H9 (cell line): ENCODE results near the gene CDC27. TPM values are rescaled to one million over a fixed set of nuclear protein-coding genes. Genes with fewer than 3 reads are reported as not detected.

Source experiments
- DNase-seq: peaks from one replicate; pipeline ENCODE4 v3.0.0-alpha.2; 2017
- H2AFZ ChIP-seq: one replicate; pipeline ENCODE4 v1.6.1; 2013; ENCODE audit warnings: mild to moderate bottlenecking, low read length, control low read depth, moderate library complexity
- H2AK5ac ChIP-seq: 2 replicates; pipeline ENCODE4 v1.6.1; 2013; ENCODE audit warnings: low read length, control low read depth, mixed read lengths; ENCODE audit not compliant: insufficient read length
- H2BK120ac ChIP-seq: one replicate; pipeline ENCODE4 v1.6.1; 2013; ENCODE audit warnings: low read depth, mild to moderate bottlenecking, low read length, control low read depth, inconsistent platforms; ENCODE audit not compliant: poor library complexity, severe bottlenecking
- H2BK12ac ChIP-seq: 2 replicates; pipeline ENCODE4 v1.6.1; 2013; ENCODE audit warnings: low read length, control low read depth, mixed read lengths, low read depth; ENCODE audit not compliant: insufficient read length
- H2BK15ac ChIP-seq: 2 replicates; pipeline ENCODE4 v1.6.1; 2013; ENCODE audit warnings: low read depth, low read length, control low read depth
- H2BK20ac ChIP-seq: one replicate; pipeline ENCODE4 v1.6.1; 2013; ENCODE audit warnings: low read depth, mild to moderate bottlenecking, low read length, control low read depth, inconsistent platforms; ENCODE audit not compliant: poor library complexity, severe bottlenecking
- H2BK5ac ChIP-seq: 2 replicates; pipeline ENCODE4 v1.6.1; 2013; ENCODE audit warnings: low read length, control low read depth, mixed read lengths; ENCODE audit not compliant: insufficient read length
- H3K14ac ChIP-seq: 2 replicates; pipeline ENCODE4 v1.6.1; 2013; ENCODE audit warnings: low read length, control low read depth; ENCODE audit not compliant: insufficient read depth
- H3K18ac ChIP-seq: 2 replicates; pipeline ENCODE4 v1.6.1; 2013; ENCODE audit warnings: low read depth, mild to moderate bottlenecking, mixed read lengths, low read length, control low read depth; ENCODE audit not compliant: insufficient read length
- H3K23ac ChIP-seq: 2 replicates; pipeline ENCODE4 v1.6.1; 2013; ENCODE audit warnings: low read length, control low read depth, mixed read lengths, low read depth; ENCODE audit not compliant: insufficient read length
- H3K23me2 ChIP-seq: 2 replicates; pipeline ENCODE4 v1.6.1; 2013; ENCODE audit warnings: low read depth, mild to moderate bottlenecking, mixed read lengths, low read length, control low read depth; ENCODE audit not compliant: insufficient read length, poor library complexity, severe bottlenecking
- H3K27ac ChIP-seq: 2 replicates; pipeline ENCODE4 v1.5.1; 2013; ENCODE audit warnings: low read length, control low read depth, mixed read lengths, low read depth; ENCODE audit not compliant: insufficient read length
- H3K27me3 ChIP-seq: 2 replicates; pipeline ENCODE4 v1.6.1; 2013; ENCODE audit warnings: low read length, control low read depth, inconsistent platforms; ENCODE audit not compliant: insufficient read depth
- H3K4ac ChIP-seq: 2 replicates; pipeline ENCODE4 v1.6.1; 2013; ENCODE audit warnings: low read depth, mild to moderate bottlenecking, control low read depth, inconsistent platforms, low read length, moderate library complexity
- H3K4me1 ChIP-seq: 2 replicates; pipeline ENCODE4 v1.6.1; 2013; ENCODE audit warnings: low read length, control low read depth, inconsistent platforms; ENCODE audit not compliant: insufficient read depth
- H3K4me2 ChIP-seq: 2 replicates; pipeline ENCODE4 v1.6.1; 2013; ENCODE audit warnings: low read length, control low read depth, mixed read lengths; ENCODE audit not compliant: insufficient read length, insufficient read depth
- H3K56ac ChIP-seq: 2 replicates; pipeline ENCODE4 v1.6.1; 2013; ENCODE audit warnings: low read depth, mild to moderate bottlenecking, mixed read lengths, low read length, control low read depth; ENCODE audit not compliant: insufficient read length
- H3K79me1 ChIP-seq: 2 replicates; pipeline ENCODE4 v1.6.1; 2013; ENCODE audit warnings: low read depth, mild to moderate bottlenecking, moderate library complexity, low read length, control low read depth, inconsistent platforms; ENCODE audit not compliant: insufficient read depth, poor library complexity, severe bottlenecking
- H3K79me2 ChIP-seq: 2 replicates; pipeline ENCODE4 v1.6.1; 2013; ENCODE audit warnings: low read length, control low read depth, inconsistent platforms; ENCODE audit not compliant: insufficient read depth
- H3K9ac ChIP-seq: 2 replicates; pipeline ENCODE4 v1.6.1; 2013; ENCODE audit warnings: low read length, control low read depth, mixed read lengths; ENCODE audit not compliant: insufficient read length; ENCODE audit errors: extremely low read depth
- H3K9me3 ChIP-seq: one replicate; pipeline ENCODE4 v1.6.1; 2013; ENCODE audit warnings: low read depth, low read length, inconsistent platforms; ENCODE audit not compliant: control insufficient read depth
- H3T11ph ChIP-seq: one replicate; pipeline ENCODE4 v1.6.1; 2013; ENCODE audit warnings: mild to moderate bottlenecking, low read length, control low read depth, inconsistent platforms
- H4K20me1 ChIP-seq: one replicate; pipeline ENCODE4 v1.6.1; 2013; ENCODE audit not compliant: control insufficient read depth, insufficient read length, insufficient read depth
- H4K5ac ChIP-seq: 2 replicates; pipeline ENCODE4 v1.6.1; 2013; ENCODE audit warnings: low read depth, mild to moderate bottlenecking, mixed read lengths, low read length, control low read depth; ENCODE audit not compliant: insufficient read length
- H4K8ac ChIP-seq: replicated peaks from 2 replicates; pipeline ENCODE4 v1.6.1; 2013; ENCODE audit warnings: low read length, control low read depth, mixed read lengths, low read depth; ENCODE audit not compliant: insufficient read length
- H4K91ac ChIP-seq: 2 replicates; pipeline ENCODE4 v1.6.1; 2013; ENCODE audit warnings: low read depth, mild to moderate bottlenecking, moderate library complexity, mixed read lengths, low read length, control low read depth; ENCODE audit not compliant: insufficient read length
- H3K27ac Mint-ChIP-seq, 3 experiments: 2 replicates in 2 of 3; 3 replicates in 1 of 3; pipeline ENCODE4 v1.8.0; 2020 to 2021; ENCODE audit warnings: mixed read lengths in 3 of 3, mild to moderate bottlenecking in 1 of 3, moderate library complexity in 1 of 3
- H3K27me3 Mint-ChIP-seq: 2 replicates; pipeline ENCODE4 v1.8.0; 2021; ENCODE audit warnings: low read depth, mild to moderate bottlenecking, moderate library complexity, mixed read lengths
- H3K36me3 Mint-ChIP-seq, 3 experiments: 2 replicates in 2 of 3; 3 replicates in 1 of 3; pipeline ENCODE4 v1.8.0; 2020 to 2021; ENCODE audit warnings: low read depth in 3 of 3, mixed read lengths in 3 of 3; ENCODE audit not compliant: insufficient read depth in 1 of 3
- H3K4me1 Mint-ChIP-seq, 2 experiments: 2 replicates each; pipeline ENCODE4 v1.8.0; 2020; ENCODE audit warnings: mixed read lengths in 2 of 2
- H3K4me3 Mint-ChIP-seq, 2 experiments: 2 replicates in 1 of 2; 3 replicates in 1 of 2; pipeline ENCODE4 v1.8.0; 2020 to 2021; ENCODE audit warnings: mild to moderate bottlenecking in 2 of 2, mixed read lengths in 2 of 2, moderate library complexity in 1 of 2
- H3K9me3 Mint-ChIP-seq, 2 experiments: 2 replicates in 1 of 2; 3 replicates in 1 of 2; pipeline ENCODE4 v1.8.0; 2020; ENCODE audit warnings: mild to moderate bottlenecking in 2 of 2, mixed read lengths in 2 of 2, moderate library complexity in 1 of 2
- CTCF ChIP-seq: fragments of 200-600 bp; sonication (generic); conservative IDR thresholded peaks from 3 replicates; pipeline ENCODE4 v1.8.0; 2021; ENCODE audit warnings: antibody characterized with exemption, mild to moderate bottlenecking
- WGBS: extraction: QIAGEN DNeasy Blood & Tissue Kit; methylation state at CpG from one replicate; pipeline ENCODE4 v1.1.7; 2013; ENCODE audit warnings: missing lambda C conversion rate, low lambda C conversion rate, mixed read lengths; ENCODE audit not compliant: insufficient read length; ENCODE audit errors: extremely low coverage; 5-methylcytosine and 5-hydroxymethylcytosine counted together
- total RNA-seq: library from RNA; stranded (reverse); gene quantifications from 2 replicates; pipeline ENCODE4 v1.2.1, GENCODE V29; 2021

Gene CDC27
- total RNA-seq, 1 experiment from 2014 or later: 82.5 TPM

DNA sequence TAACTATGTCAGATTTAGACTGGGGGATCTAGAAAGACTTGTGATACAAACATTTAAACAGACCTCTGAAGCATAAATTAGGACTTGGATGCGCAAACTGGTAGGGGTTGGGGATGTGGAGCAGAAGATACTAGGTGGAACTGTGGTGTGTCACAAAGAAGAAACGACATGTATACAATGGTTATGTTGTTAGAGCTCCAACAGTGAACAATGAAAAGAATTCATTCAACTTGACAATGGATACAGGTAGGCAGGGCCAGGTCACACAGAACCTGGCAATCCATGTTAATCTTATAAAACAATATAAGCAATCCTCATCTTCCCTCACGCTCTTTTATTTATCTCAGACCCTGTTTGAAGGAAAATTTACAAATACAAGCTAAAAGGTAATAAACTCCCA, 102.0 kb downstream of the CDC27 start:
- Histone ChIP-seq H3K23me2 (no peaks in the 10 kb centered on the region), H4K5ac (no peak overlapping the region), H4K91ac (no peak overlapping the region), H3K56ac (no peak overlapping the region), H3K79me2 (no peaks in the 10 kb centered on the region), H3K9me3 (no peaks in the 10 kb centered on the region), H2BK12ac (no peak overlapping the region), H3K27ac (no peak overlapping the region), H4K8ac (no peak overlapping the region), H3T11ph (no peak overlapping the region), H3K18ac (no peak overlapping the region), H3K4me1 (no peaks in the 10 kb centered on the region), H2BK120ac (no peak overlapping the region), H3K9ac (no peak overlapping the region), H2BK5ac (no peak overlapping the region), H3K27me3 (no peaks in the 10 kb centered on the region), H2BK20ac (no peak overlapping the region), H3K14ac (no peak overlapping the region), H4K20me1 (no peaks in the 10 kb centered on the region), H2AFZ (no peak overlapping the region), H3K23ac (no peak overlapping the region), H2AK5ac (no peak overlapping the region), H2BK15ac (no peak overlapping the region), H3K4me2 (no peak overlapping the region), H3K79me1 (no peaks in the 10 kb centered on the region), H3K4ac (no peak overlapping the region)
- Mint-ChIP-seq H3K36me3 (peaks cover 0 to 4% (median 0%) of the 10 kb centered on the region in 3 experiments; a peak in 3 of 7 replicates), H3K27ac (no peak overlapping the region), H3K9me3 (no peaks in the 10 kb centered on the region), H3K4me3 (no peak overlapping the region), H3K4me1 (peaks cover 9 to 10% of the 10 kb centered on the region in 2 experiments), H3K27me3 (no peaks in the 10 kb centered on the region)
- TF ChIP-seq CTCF: no peak
- WGBS: no CpG with 5 or more reads among the region's 3 CpGs
- no peak for DNase-seq
